Measurements from ENCODE around the gene SLC9A9.
"Not testable (repeated sequence)": the region's sequence is repeated elsewhere in the genome, so short reads cannot be mapped to it uniquely, and the experiment has no call there.

The SLC9A9 gene

DNA sequence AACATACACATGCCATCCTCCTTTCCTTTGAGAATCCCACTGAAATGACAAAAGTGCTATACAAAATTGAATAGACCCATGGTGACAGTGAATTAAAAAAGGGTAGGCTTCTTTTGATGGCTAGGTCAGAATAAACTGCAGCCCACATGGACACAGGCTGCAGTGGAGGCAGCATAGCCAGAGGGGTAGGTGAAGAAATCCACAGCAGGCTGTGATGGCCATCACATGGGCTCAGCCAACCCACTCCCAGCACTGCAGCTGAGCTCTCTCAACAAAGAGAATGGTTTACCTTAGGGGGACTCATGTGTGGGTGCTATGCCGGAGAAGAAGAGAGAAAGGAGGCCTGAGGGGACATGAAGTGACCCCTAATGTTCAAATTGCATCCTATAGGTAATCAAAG lies 397.6 kb downstream of the SLC9A9 start:
- DNase-seq (ENCODE audit: low read depth), result no peak

DNA sequence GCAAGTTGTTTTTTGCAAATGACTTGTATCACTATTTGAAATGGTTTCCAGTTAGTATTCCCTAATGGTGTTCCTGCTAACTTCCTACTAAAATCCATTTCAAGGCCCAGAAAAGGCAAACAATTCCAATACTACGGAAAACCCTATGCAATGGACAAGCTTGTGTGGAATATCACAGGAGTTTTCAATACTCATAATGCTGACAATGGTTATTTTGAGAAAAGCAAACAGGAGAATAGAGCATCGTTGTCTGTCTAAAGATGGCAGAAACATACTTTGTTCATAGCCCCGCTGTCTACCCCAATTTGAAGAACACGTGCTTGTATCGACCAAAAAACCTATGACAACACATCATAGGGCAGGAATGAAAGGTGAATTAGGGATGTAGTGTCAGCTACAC lies 400.8 kb downstream of the SLC9A9 start:
- no peak for DNase-seq (ENCODE audit: low read depth)

DNA sequence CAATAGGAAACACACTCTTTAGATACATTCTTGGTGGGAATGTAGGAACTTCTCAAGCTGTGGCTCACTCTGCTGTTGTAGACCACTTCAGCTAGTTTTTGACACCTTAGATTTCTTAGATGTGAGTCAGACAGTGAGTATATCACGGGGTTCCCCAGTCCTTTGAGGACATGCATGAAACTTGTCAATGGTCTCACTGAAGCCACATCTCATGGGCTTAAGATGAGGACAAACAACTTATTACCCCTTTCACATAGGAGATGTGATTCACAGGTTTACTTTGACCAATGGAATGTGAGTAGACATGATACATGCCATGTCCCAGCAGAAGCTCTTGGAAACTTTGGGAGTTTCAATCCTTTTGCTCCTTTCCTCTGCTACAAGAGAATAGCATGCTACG lies 403.1 kb downstream of the SLC9A9 start:
- no peak for DNase-seq (ENCODE audit: low read depth)

DNA sequence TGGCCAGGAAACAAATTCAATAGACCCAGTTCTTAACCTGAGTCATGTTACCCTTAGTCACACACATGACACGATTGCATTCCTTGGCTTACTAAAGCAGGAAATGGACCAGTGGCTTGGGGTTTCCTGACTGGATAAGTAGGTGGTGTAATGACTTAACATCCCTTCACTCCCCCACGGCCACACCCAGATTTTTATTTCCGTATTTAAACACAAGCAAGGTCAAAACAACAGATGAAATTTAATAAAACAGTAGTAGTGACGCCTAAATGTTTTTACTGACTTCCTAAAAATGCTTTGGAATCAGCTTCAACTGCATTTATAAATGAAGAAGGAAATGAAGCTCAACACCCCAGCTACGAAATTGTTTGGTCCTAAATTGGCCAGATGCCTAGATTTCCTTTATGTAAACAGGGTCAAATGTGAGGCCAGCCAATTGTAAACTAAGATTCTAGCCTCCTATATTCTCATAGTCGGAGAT lies 404.4 kb downstream of the SLC9A9 start:
- DNase-seq (ENCODE audit: low read depth), result no peak

DNA sequence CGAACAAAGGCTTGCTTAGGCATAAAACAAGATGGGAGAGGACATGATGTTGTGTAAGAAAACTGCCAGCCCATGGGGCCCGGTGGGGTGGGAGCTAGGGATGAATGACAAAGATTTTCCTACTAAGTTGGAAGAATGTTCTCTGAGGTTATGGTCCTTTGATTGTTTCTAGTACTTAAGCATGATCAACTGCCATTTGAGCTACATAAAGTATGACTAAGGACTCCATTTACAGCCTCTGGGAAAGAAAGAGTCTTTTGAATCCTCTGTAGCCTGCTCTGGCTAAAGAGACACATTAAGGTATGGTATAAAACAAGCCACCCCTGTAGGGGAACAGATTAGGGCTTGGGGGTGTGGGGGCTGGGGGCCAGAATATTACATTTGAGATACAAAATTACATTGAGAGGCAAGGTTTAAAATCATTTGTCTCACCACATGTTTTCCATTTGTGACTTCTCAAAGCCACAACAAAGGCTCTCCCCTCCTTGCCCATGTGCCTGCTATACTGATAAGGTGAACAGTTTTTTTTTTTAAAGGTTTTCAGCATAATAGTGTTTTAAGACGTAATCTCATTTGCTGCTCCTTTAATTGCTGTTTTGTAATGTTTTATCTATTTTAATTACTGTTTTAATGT lies 405.3 kb downstream of the SLC9A9 start:
- no peak for DNase-seq (ENCODE audit: low read depth)

DNA sequence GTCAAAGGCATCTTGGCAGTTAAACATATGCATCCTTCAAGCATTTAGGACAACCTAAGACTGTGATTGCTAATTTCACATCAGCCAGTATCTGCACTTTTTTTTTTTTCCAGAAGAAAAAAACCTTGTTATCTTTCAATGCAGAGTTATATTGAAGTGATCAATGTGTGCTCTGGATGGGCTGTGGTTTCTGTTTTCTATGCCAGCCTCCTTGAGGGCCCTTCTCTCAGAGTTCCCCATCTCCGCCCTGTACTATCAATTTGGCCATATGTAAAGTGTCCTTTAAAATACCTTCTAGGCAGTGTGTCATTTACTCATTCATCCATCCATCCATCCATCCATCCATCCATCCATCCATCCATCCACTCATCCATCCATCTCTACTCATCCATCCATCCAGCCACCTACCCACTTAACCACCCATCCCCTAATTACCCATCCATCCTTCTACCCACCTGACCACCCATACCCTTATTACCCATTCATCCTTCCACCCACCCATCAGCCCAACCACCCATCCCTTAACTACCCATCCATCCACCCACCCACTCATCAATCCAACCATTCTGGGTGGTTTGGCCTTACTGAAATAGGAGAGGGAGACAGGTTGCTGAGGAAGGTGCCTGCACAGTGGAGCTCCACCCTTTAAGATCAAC lies 406.6 kb downstream of the SLC9A9 start:
- DNase-seq (ENCODE audit: low read depth), result no peak

DNA sequence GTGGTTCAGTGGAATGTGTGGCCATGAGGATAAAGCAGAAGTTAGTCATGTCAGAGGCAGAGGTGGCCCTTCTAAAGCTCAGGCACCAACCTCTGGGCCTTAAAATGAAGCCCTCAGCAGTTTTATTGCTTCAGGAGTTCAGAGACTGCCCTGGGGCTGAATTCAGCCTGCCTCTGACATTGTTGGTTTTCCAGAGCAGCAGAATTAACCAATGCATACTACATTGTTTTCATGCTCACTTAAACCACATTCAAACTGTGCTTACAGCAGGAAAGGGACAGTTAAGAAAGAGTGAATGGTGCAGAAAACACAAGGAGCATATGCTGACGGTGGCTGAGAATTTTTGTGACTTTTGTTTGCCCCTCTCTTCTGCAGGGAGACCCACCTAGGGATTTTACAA lies 408.5 kb downstream of the SLC9A9 start:
- DNase-seq (ENCODE audit: low read depth), result no peak

DNA sequence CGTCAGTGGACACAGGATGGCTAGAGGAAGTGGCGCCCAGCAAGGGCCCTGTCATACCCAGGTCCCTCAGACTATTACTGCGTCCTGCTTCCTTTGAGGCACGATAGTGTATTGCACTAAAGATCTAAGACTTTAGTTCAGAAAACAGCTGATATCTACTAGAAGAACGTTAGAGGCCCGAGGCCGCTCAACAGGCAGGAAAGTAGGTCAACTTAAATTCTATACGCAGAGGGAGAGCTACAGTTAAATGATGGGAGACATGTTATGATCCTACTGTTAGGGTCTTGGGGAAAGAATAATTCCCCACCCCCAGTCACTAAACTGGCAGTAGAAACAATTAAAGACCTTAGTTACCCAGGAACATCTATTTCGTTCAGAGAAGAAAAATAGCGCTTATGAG lies 410.9 kb downstream of the SLC9A9 start:
- no peak for DNase-seq (ENCODE audit: low read depth)

DNA sequence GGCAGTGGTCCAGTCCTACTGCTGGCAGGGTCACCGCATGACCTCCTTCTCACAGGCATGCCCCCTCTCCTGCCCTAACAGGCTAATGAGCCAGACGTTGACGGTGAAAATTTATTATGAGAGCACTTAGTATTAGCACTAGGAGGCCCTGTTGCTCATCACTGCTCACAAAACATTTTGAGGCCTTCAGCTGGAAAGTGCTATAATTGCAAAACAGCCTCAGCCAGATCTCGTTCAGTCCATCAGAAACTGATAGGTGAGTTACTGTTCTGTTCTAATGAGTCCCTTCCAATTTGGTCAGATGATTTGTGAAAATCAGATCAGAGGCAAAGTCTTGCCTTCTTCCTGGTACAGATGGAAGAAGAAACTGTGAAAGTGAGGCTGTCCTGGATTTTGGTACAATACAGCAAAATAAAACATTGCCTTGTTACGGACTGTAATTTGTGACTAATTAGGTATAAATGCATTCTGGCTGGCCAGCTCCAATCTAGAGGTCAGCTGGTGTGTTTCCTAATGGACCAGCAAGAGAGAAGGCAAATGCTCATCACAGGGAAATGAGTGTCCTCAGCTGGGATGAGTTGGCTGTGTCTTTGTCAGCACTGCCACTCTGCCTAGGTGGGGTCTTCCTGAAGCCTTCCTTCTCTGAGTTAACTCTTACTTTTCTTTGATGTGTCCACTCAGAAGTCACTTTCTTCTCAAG lies 411.9 kb downstream of the SLC9A9 start:
- DNase-seq (ENCODE audit: low read depth), result no peak

DNA sequence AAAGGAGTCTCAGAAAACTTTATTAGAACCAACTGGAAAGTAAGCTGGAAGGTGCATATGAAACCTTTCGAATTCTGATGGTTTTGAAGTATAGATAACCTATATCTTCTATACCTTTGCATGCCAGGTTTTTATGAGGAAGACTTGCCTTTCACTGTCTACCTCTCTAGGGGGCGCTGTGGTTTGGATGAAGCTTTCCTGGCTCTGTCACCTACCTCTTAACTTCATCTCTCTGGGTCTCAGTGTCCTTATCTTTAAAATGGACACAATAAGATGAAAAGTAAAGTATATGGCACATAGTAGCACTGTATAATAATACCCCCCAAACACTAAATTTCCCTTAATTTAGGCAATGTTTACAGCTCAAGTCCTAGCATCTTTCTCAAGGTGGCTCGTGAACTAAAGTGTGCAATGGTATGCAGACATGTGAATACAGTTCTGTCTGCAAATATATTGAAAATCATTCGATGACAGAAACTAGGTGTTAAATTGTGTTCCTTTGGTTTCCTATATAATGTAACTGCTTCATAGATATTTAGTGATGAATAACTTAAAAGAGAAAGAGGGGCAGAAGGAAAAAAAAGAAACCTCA lies 414.4 kb downstream of the SLC9A9 start:
- no peak for DNase-seq (ENCODE audit: low read depth)

DNA sequence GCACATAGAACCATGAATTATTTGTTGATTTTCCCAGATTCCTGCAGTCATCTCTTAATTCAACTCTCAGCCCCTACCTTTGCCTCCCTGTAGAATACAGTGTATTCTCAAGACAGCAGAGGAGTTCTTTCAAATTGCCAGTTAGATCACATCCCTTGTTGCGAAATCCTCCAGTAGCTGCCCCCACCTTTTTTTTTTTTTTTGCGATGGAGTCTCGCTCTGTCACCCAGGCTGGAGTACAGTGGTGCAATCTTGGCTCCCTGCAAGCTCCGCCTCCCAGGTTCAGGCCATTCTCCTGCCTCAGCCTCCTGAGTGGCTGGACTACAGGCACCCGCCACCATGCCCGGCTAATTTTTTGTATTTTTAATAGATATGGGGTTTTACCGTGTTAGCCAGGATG lies 417.0 kb downstream of the SLC9A9 start:
- DNase-seq (ENCODE audit: low read depth), result not testable (repeated sequence)

DNA sequence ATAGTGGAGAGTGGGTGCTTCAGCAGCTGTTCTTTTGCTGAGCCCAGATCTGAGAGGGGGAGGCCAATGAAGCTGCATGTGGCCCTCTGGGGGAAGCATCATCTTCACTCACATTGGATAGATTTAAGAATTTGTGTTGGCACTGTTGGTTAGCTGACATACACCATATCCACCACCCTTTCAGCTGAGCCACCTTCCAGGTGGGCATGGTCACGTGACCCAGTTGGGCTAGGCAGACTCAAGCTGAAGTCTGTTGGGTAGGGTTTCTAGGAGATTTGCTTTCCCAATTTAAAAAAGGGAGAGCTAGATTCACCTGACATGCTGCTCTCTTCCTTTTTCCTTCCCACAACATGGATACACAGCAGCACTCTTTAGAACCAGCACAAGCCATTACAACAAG lies 417.7 kb downstream of the SLC9A9 start:
- no peak for DNase-seq (ENCODE audit: low read depth)

DNA sequence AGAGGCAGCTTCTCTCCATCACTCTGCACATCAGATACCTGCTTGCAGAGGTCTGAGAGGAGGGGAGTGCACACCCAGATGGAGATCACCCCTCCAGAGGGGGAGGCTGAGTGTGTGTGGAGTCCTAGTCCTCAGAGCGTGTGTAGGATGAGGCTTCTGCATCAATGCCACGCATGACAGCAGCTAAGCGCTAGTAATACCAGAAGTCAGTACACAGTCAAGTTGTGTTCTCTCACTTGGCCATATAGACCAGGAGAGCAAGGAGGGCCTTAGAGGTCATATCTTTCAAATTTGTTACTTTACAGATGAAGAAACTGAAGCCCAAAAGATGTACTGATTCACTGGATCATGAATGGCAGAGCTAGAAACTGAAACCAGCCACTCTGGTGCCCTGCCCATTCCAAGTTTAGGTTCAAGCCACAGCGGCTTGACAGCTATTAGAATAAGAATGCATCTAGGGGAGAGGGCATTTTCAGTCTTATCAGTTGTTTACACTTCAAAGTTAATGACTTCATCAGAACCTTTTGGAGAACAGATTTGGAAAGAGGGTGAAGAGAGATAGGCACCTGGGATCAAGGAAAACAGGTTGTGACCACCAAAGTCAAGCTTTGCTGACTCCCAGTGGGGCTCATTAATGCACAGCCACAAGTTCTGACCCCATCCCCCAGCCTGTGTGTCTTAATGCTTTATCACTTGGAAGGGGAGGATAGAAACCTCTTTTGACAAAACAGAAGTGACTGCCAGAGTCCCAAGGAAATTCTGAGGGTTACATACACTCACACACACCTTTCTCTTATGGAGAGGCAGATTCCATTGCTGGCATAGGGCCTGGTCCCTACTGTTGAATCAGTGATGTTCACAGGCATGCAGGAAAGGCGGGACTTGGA lies 418.4 kb downstream of the SLC9A9 start:
- no peak for DNase-seq (ENCODE audit: low read depth)

DNA sequence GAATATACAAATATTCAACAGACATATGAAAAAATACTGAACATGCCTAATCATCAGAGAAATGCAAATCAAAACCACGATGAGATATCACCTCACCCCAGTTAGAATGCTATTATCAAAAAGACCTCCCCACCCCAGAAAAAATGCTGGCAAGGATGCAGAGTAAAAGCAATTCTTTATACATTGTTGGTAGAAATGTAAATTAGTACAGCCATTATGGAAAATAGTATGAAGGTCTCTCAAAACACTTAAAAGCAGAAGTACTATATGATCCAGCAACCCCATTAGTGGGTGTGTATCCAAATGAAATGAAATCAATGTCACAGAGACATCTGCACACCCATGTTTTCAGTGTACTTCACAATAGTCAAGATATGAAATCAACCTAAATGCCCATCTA lies 420.0 kb downstream of the SLC9A9 start:
- DNase-seq (ENCODE audit: low read depth), result no peak

DNA sequence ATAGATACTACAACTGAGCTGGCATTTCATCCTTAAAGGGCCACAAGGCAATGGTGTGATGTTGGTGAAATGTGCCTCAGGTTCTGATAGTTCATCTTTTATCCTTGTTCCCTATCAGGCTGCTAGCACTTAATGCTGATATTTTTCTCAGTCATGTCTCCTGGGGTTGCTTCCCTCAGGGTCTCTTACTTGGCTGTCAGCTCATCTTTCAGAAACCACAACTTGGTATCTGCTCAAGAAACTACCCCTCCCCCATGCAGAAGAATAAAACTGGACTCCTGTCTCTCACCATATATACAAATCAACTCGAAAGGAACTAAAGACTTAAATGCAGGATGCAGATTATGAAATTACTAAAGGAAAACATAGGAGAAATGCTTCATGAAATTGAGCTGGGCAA lies 420.6 kb downstream of the SLC9A9 start:
- DNase-seq (ENCODE audit: low read depth), result no peak

DNA sequence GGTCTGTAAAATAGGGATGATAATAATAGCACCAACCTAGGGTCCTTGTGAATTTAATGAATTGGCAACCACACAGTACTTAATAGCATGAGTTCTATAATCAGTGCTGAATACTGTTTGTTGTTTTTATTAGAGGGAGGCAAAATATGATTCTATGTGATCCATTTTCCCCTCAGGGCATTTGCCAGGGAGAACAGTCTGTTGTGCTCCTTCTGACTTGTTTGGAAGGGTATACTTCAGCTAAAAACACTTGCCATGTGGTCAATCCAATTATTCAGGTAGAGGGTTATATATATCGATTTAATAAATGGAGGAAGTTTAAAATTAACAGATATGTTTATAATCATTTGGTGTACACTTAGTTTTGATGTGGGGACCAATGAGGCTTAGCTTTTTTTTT lies 423.4 kb downstream of the SLC9A9 start:
- DNase-seq (ENCODE audit: low read depth), result no peak

DNA sequence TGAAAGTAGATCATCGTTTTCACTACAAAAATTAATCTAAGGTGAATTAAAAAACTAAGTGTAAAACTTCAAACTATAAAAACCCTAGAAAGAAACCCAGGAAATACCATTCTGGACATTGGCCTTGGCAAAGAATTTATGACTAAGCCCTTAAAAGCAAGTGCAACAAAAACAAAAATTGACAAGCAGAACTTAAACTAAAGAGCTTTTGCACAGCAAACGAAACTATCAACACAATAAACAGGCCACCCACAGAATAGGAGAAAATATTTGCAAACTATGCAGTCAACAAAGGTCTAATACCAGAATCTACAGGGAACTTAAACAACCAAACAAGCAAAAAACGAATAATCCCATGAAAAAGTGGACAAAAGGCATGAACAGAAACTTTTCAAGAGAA lies 426.7 kb downstream of the SLC9A9 start:
- DNase-seq (ENCODE audit: low read depth), result no peak

DNA sequence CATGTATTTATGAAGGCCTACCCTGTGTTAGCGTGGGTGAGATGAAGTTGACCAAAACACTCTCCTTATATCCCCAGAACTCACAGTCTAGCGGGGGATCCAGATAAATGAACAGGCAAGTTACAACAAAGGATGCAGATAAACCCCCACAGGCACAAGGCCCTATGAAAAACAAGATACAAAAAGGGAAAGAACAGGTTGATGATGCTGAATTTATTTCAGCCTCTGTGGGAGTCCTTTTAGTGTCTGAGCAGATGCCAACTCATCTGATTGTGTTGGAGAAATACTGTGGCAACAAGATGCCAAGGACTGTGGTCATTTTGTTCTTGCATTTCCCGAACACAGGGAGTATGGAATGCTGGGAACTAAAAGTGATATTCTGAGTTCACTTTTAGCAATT lies 428.7 kb downstream of the SLC9A9 start:
- DNase-seq (ENCODE audit: low read depth), result no peak

DNA sequence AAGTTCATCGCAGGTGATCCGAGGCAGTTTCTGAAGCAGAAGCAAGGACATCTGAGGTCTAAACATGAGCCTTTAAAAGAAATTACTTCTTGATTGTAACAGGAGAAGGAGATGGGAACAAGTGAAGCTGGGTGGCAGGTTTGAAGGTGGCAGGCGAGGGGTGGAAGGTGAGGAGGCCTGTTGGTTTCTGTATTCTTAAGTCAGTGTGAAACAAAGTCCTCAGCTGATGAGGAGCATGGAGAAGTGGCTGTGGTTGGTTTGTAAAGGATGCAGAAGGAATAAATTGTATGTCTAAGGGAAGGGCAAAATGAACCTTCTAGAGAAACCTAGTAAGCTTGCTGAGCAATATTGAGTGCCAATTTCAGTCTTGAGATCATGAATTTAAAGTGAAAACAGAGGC lies 429.9 kb downstream of the SLC9A9 start:
- no peak for DNase-seq (ENCODE audit: low read depth)

DNA sequence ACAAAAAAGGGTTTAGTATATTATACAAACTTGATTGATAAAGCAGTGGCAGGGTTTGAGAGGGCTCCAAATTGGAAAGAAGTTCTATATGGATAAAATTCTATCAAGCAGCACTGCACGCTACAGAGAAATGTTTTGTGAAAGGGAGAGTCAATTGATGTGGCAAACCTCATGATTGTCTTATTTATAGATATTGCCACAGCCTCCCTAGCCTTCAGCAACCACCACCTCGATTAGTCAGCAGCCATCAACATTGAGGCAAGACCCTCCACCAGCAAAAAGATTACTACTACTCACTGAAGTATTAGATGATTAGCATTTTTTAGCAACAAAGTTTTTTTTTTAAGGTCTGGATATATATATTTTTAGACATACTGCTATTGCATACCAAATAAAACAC lies 432.0 kb downstream of the SLC9A9 start:
- DNase-seq (ENCODE audit: low read depth), result no peak

DNA sequence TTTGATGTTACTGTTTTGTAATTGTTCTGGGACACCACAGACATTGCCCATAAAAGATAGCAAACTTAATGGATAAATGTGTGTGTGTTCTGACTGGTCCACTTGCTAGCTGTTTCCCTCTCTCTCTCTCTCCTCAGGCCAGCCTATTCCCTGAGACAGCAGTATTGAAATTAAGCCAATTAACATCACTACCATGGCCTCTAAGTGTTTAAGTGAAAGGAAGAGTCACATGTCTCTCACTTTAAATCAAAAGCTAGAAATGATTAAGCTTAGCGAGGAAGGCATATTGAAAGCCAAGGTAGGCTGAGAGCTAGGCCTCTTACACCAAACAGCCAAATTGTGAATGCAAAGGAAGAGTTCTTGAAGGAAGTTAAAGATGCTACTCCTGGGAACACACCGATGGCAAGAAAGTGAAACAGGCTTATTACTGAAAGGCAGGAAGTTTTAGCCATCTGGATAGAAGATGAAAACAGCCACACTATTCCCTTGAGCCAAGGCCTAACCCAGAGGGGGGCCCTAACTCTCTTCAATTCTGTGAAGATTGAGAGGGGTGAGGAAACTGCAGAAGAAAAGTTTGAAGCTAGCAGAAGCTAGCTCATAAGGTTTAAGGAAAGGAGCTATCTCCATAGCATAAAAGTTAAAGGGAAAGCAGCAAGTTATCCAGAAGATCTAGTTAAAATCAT lies 433.6 kb downstream of the SLC9A9 start:
- DNase-seq (ENCODE audit: low read depth), result no peak

Measured in T follicular helper cell (primary cell).